ENCODE measurements around the gene DPM2. TPM values are rescaled to one million over a fixed set of nuclear protein-coding genes. Genes with fewer than 3 reads are reported as not detected.

The DPM2 gene
- total RNA-seq, 1 donor from 2014 or later: 25.7 TPM

DNA sequence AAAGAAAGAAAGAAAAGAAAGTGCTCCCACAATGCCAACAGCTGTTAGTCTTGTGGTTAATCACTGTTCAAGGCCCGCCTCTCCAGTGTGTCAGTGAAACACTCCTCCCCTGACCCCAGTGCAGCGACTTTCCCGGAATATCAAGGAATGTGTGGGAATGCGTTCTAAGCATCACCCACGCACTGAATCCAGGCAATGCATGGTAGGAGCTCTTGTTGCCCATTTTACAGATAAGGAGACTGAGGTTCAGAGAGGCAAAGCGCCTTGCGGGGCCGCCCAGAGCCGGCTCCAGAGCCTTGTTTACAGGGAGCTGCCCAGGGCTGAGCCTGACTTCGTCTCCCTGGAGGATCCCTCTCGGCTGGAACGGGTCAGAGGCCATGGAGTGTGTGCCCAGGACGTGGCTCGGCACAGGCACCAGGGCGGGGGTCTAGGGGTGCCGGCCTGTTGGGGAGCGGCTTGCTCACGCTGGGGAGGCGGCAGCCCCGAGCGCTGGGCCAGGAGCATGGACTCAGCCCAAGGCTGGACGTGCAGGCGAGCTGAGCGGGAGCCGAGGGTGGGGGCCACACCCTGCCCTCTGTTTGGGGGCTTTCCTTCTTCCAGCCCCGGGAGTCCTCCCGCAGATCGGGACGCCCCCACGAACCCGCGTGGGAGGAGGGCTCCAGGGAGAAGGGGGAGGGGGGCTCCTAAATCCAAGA is 39.1 kb downstream of the DPM2 start:
- ATAC-seq: peak; percentile 38

GRCh38 chr9:127897193-127897692 is 40.4 kb downstream of the DPM2 start:
- peak; percentile 16 for ATAC-seq

GRCh38 chr9:127896395-127897192 is 41.1 kb downstream of the DPM2 start:
- no peak for ATAC-seq

DNA sequence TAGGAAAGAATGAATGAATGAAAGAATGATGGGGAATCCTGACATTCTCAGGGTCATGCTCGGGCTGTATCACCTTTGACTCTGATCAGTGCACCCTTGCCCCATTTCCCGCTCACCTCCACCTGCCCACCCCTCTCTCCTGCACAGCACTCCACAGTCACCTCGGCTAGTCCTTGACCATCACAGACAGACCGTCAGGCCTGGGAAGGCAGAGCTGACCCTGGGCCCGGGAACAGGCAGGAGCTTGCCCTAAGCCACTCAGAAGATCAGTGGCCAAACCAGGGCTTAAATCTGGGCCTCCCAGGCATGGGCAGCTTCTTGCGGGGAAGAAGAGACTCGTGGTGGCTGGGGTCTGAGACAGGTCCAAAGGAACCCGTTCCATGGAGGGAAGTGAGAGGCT is 41.8 kb downstream of the DPM2 start:
- no peak for ATAC-seq

DNA sequence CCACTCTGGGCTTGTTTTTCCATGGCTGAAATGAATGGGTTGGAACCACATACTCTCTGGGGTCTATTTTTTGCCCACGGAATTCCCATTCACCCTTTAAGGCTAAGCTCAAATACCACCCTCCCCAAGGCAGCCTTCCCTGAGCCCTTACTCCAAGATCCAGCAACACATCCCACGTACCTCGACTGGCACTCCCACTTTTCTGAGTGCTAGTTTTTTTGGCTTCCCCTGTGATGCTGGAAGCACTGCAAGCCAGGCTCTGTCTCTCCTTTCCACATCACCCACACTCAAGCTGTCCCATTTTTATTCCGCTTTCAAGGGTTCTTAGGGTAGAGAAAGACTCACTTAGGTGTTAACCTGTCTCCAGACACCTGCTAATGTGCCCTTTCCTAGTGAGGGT is 44.3 kb downstream of the DPM2 start:
- no peak for ATAC-seq

DNA sequence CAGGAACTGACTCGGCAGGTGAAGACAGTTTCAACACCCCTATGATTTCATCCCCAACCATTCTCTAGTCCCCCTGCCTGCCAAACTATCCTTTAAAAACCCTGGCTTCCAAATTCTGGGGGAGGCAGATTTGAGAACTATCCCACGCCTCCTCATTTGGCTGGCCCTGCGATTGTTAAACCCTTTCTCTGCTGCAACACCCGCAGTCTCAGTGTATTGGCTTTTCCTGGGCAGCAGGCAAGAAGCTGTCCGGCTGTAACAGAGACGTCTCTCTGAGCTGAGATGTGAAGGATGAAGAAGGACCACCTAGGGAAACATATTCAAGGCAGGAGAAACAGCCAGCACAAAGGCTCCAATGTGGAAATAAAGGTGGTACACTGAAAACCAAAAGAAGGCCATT is 44.8 kb downstream of the DPM2 start:
- no peak for ATAC-seq

DNA sequence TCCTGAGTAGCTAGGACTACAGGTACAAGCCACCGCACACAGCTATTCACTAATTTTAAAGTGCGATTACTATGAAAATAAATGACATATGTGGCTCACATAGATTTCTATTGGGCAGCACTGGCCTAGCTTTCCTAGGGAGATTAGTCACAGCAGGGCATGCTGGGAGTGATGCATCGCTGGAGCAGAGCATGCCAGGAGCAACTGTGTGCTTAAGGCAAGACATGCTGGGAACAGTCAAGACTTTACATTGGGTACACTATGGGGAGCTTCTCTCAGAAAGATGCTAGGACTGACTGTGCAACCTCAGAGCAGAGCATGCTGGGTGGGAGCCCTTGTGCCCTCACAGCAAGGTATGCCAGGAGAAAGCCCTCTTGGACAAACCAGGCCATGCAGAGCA is 47.6 kb downstream of the DPM2 start:
- no peak for ATAC-seq

- peak; percentile 24 for ATAC-seq
These were observed 49.9 kb downstream of the DPM2 start for GRCh38 chr9:127887792-127888191.

GRCh38 chr9:127886401-127886972 is 51.2 kb downstream of the DPM2 start:
- no peak for ATAC-seq

- no peak for ATAC-seq
These were observed 52.0 kb downstream of the DPM2 start for GRCh38 chr9:127885508-127886281.

Other genes with a start within 250 kb of the DPM2 start
- not detected for gene CFAP157, start 230.9 kb downstream of the DPM2 start, total RNA-seq
- gene PTRH1, start 222.2 kb downstream of the DPM2 start, total RNA-seq: 7.9 TPM
- gene TTC16, start 221.8 kb downstream of the DPM2 start, total RNA-seq: not detected
- gene TOR2A, start 202.6 kb downstream of the DPM2 start, total RNA-seq: 9.5 TPM
- gene SH2D3C, start 159.2 kb downstream of the DPM2 start, total RNA-seq: 1.9 TPM
- gene CDK9, start 151.8 kb downstream of the DPM2 start, total RNA-seq: 38.3 TPM
- 28.3 TPM for gene FPGS, start 135.0 kb downstream of the DPM2 start, total RNA-seq
- 14.3 TPM for gene ENG, start 83.2 kb downstream of the DPM2 start, total RNA-seq
- 39.9 TPM for gene AK1, start 60.2 kb downstream of the DPM2 start, total RNA-seq
- 13.0 TPM for gene ST6GALNAC6, start 38.3 kb downstream of the DPM2 start, total RNA-seq
- 11.4 TPM for gene ST6GALNAC4, start 20.8 kb downstream of the DPM2 start, total RNA-seq
- gene PIP5KL1, start 7.1 kb downstream of the DPM2 start, total RNA-seq: 4.3 TPM
- 108 TPM for gene EEIG1, start 43.1 kb upstream of the DPM2 start, total RNA-seq
- 7.1 TPM for gene NAIF1, start 129.5 kb upstream of the DPM2 start, total RNA-seq
- 15.2 TPM for gene SLC25A25, start 130.4 kb upstream of the DPM2 start, total RNA-seq
- 52.0 TPM for gene PTGES2, start 189.9 kb upstream of the DPM2 start, total RNA-seq
- 525 TPM for gene LCN2, start 211.6 kb upstream of the DPM2 start, total RNA-seq
- 56.1 TPM for gene BBLN, start 222.4 kb upstream of the DPM2 start, total RNA-seq

Data from esophagus mucosa (tissue), 1 donor.